Naive thymus-derived CD4-positive, alpha-beta T cell (primary cell): Measurements from ENCODE around the gene LRBA. TPM values are rescaled to one million over a fixed set of nuclear protein-coding genes. Genes with fewer than 3 reads are reported as not detected.
"Not testable (repeated sequence)": the region's sequence is repeated elsewhere in the genome, so short reads cannot be mapped to it uniquely, and the experiment has no call there.

ENCODE experiments used
- ATAC-seq: fragments of 150-1000 bp; cut with Tn5 transposase; 2 replicates; pipeline ENCODE4 v1.10.0; 2021; ENCODE audit warnings: mild to moderate bottlenecking, moderate library complexity
- CTCF ChIA-PET: fragments of 350-600 bp; sonication (Branson Sonifier 250); formaldehyde crosslinking; loops from one replicate; lab custom pipeline; 2021; ENCODE audit warnings: antibody characterized with exemption; lab: Charles Lee
- POLR2A ChIA-PET: fragments of 350-600 bp; sonication (Branson Sonifier 250); formaldehyde crosslinking; loops from one replicate; lab custom pipeline; 2021; ENCODE audit warnings: antibody characterized with exemption, inconsistent platforms; lab: Charles Lee
- DNase-seq, 9 donors: peaks; one replicate each; pipeline versions ENCODE4 v3.0.0 to v3.0.0-alpha.2; 2020 to 2022; ENCODE audit warnings: mixed read lengths in 1 of 9
- H3K27ac ChIP-seq: one replicate; pipeline ENCODE4 v1.7.0; 2013; ENCODE audit warnings: mild to moderate bottlenecking, low read depth, low read length, moderate library complexity
- H3K27me3 ChIP-seq, 2 donors: one replicate each; pipeline ENCODE4 v1.7.0; 2013; ENCODE audit warnings: low read length in 2 of 2, mild to moderate bottlenecking in 2 of 2, moderate library complexity in 2 of 2; ENCODE audit not compliant: control insufficient read depth in 2 of 2, insufficient read depth in 2 of 2
- H3K36me3 ChIP-seq, 3 experiments: 1 replicate in 2 of 3; 2 replicates in 1 of 3; pipeline ENCODE4 v1.7.0; 2013; ENCODE audit warnings: low read length in 3 of 3, mild to moderate bottlenecking in 3 of 3, moderate library complexity in 1 of 3; ENCODE audit not compliant: insufficient read depth in 3 of 3, control insufficient read depth in 2 of 3
- H3K4me1 ChIP-seq, 2 donors: one replicate each; pipeline ENCODE4 v1.7.0; 2013; ENCODE audit warnings: low read length in 2 of 2, mild to moderate bottlenecking in 2 of 2, moderate library complexity in 1 of 2; ENCODE audit not compliant: control insufficient read depth in 2 of 2, insufficient read depth in 2 of 2
- H3K4me3 ChIP-seq: 2 replicates; pipeline ENCODE4 v1.7.0; 2013; ENCODE audit warnings: mild to moderate bottlenecking, low read length
- H3K9me3 ChIP-seq, 3 experiments: 1 replicate in 2 of 3; 2 replicates in 1 of 3; pipeline ENCODE4 v1.7.0; 2013; ENCODE audit warnings: low read length in 3 of 3; ENCODE audit not compliant: control insufficient read depth in 2 of 3
- H3K27ac Mint-ChIP-seq, 9 donors: one replicate each; pipeline ENCODE4 v1.8.0; 2020 to 2022; ENCODE audit warnings: mixed read lengths in 9 of 9, mild to moderate bottlenecking in 8 of 9, moderate library complexity in 5 of 9, inconsistent platforms in 2 of 9
- H3K27me3 Mint-ChIP-seq, 5 donors: one replicate each; pipeline ENCODE4 v1.8.0; 2021 to 2022; ENCODE audit warnings: mixed read lengths in 5 of 5, mild to moderate bottlenecking in 1 of 5
- H3K36me3 Mint-ChIP-seq, 5 donors: one replicate each; pipeline ENCODE4 v1.8.0; 2020 to 2022; ENCODE audit warnings: mixed read lengths in 5 of 5, mild to moderate bottlenecking in 3 of 5, inconsistent platforms in 1 of 5
- H3K4me1 Mint-ChIP-seq, 7 donors: one replicate each; pipeline ENCODE4 v1.8.0; 2020 to 2022; ENCODE audit warnings: mixed read lengths in 7 of 7, mild to moderate bottlenecking in 3 of 7, inconsistent platforms in 1 of 7
- H3K4me3 Mint-ChIP-seq, 10 donors: one replicate each; pipeline ENCODE4 v1.8.0; 2020 to 2022; ENCODE audit warnings: mild to moderate bottlenecking in 10 of 10, mixed read lengths in 10 of 10, moderate library complexity in 6 of 10, inconsistent platforms in 2 of 10
- H3K9me3 Mint-ChIP-seq, 11 donors: one replicate each; pipeline ENCODE4 v1.8.0; 2020 to 2022; ENCODE audit warnings: mixed read lengths in 11 of 11, mild to moderate bottlenecking in 4 of 11, inconsistent platforms in 1 of 11, moderate library complexity in 1 of 11
- intact Hi-C, 2 donors: fragments of 100-400 bp; cut with micrococcal nuclease; formaldehyde crosslinking; loops; one replicate each; pipeline ENCODE4 v1.15.1; 2023
- polyA plus RNA-seq, 2 donors: library from polyadenylated mRNA; unstranded; fragments of 300-500 nt; fragmentation: Illumina TruSeq; gene quantifications; one replicate each; pipeline ENCODE4 v1.2.3, GENCODE V29; 2021
- total RNA-seq, 6 experiments: library from RNA in 5 of 6; stranded (reverse) in 5 of 6; gene quantifications; 1 replicate in 5 of 6; 2 replicates in 1 of 6; pipeline ENCODE4 v1.2.3 and lab custom pipeline; 2021 to 2026

The LRBA gene
- total and polyA plus RNA-seq, 7 experiments from 2014 or later, result 20.8 to 71.4 (median 58.4) TPM

DNA sequence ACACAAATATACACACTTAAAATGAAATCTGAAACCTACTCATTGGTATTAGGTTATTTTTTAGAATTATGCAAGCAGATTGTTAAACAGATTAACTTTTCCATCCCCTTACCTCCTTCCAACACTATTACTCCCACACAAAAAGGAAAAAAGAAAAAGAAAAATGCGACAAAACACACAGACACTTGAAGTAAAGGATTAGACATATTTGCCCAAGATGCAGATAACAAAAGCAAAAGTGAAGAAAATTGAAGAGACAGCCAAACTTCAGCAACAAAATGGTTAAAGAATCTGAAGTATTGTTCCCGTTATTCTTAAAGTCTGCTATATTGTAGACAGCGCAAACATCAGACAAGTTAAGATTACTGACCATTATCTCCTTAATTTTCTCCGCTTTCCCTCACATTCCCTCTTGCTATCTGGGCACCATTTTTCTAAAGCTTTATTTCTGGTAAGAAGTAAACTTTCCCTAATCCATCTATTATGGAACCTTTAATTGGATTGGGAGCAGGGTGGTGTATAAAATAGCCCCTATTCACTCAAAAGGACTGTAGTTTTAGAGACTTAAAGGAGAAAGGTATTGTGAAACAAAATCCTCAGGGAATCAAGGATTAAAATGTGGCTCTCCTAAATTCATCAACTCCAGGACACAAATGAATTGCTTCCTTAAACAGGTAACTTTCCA is 467.8 kb downstream of the LRBA start:
- H3K36me3 Mint-ChIP-seq, result peaks cover 3 to 16% (median 6%) of the 10 kb centered on the region in 5 donors
- Histone ChIP-seq H3K27ac (no peak overlapping the region), H3K4me3 (no peak overlapping the region), H3K27me3 (no peaks in the 10 kb centered on the region), H3K9me3 (no peaks in the 10 kb centered on the region), H3K36me3 (no peaks in the 10 kb centered on the region), H3K4me1 (no peaks in the 10 kb centered on the region)
- CTCF ChIA-PET, result no interaction called here
- peaks cover 0 to 2% (median 0%) of the 10 kb centered on the region in 11 donors for H3K9me3 Mint-ChIP-seq
- POLR2A ChIA-PET, result no interaction called here
- H3K4me3 Mint-ChIP-seq, result no peak overlapping the region
- peaks cover 0 to 13% (median 0%) of the 10 kb centered on the region in 7 donors for H3K4me1 Mint-ChIP-seq
- ATAC-seq (no peak), DNase-seq (no peak)
- no peaks in the 10 kb centered on the region for H3K27me3 Mint-ChIP-seq
- no peak overlapping the region for H3K27ac Mint-ChIP-seq
- intact Hi-C loops, result no loop called here

DNA sequence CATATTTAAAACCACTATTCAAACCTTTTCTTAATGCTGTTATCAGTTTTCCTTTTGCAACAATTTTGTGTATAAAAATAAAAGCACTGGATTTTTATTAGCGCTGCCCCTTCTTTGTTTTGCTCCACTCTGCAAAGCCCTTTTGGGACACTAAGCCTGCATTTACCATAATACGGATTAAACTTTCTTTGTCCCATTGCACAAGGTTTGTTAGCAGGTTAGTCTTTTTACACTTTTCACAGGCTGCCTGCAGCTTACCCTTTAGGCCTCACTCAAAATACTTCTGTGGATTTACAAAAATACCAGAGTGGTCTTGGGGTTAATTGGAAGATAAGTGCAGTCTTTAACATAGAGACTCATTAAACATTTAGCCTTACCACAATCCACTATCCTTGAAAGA is 468.8 kb downstream of the LRBA start:
- Histone ChIP-seq H3K27ac (no peak overlapping the region), H3K36me3 (no peaks in the 10 kb centered on the region), H3K4me1 (no peaks in the 10 kb centered on the region), H3K9me3 (no peaks in the 10 kb centered on the region), H3K4me3 (no peak overlapping the region), H3K27me3 (no peaks in the 10 kb centered on the region)
- ChIA-PET POLR2A (no interaction called here), CTCF (no interaction called here)
- Mint-ChIP-seq H3K4me1 (peaks cover 0 to 13% (median 0%) of the 10 kb centered on the region in 7 donors), H3K9me3 (no peaks in the 10 kb centered on the region), H3K4me3 (no peak overlapping the region), H3K27ac (no peak overlapping the region), H3K36me3 (peaks cover 0 to 11% (median 0%) of the 10 kb centered on the region in 5 donors), H3K27me3 (no peaks in the 10 kb centered on the region)
- intact Hi-C loops, result no loop called here
- DNase-seq, result no peak
- no peak for ATAC-seq

DNA sequence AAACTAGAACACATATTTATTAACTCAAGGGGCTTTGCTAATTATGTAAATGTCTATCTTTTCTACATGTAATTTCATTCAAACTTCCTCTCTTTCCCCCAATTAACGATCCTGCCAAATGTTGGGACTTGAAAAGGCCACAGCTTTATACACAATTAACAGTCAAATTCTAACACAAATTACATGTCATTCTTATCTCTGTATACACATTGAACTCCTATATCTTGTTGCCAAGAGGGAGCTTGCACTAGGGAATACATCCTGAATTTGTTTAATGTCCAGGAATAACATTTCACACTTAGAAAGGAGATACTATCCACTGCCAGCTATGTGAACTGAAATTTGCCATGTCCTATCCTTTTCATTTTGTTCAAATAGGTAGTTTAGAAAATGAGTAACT is 472.0 kb downstream of the LRBA start:
- H3K4me1 Mint-ChIP-seq, result peaks cover 0 to 13% (median 0%) of the 10 kb centered on the region in 7 donors
- no peaks in the 10 kb centered on the region for H3K9me3 ChIP-seq
- no peaks in the 10 kb centered on the region for H3K27me3 Mint-ChIP-seq
- intact Hi-C loops, result no loop called here
- peaks cover 0 to 17% (median 5%) of the 10 kb centered on the region in 5 donors for H3K36me3 Mint-ChIP-seq
- DNase-seq (no peak), ATAC-seq (no peak)
- no peaks in the 10 kb centered on the region for H3K4me1 ChIP-seq
- H3K36me3 ChIP-seq, result no peaks in the 10 kb centered on the region
- no peaks in the 10 kb centered on the region for H3K9me3 Mint-ChIP-seq
- no peak overlapping the region for H3K27ac Mint-ChIP-seq
- H3K27me3 ChIP-seq, result no peaks in the 10 kb centered on the region
- H3K4me3 Mint-ChIP-seq, result no peak overlapping the region
- POLR2A ChIA-PET, result no interaction called here
- CTCF ChIA-PET, result no interaction called here
- H3K27ac ChIP-seq, result no peak overlapping the region
- H3K4me3 ChIP-seq, result no peak overlapping the region

DNA sequence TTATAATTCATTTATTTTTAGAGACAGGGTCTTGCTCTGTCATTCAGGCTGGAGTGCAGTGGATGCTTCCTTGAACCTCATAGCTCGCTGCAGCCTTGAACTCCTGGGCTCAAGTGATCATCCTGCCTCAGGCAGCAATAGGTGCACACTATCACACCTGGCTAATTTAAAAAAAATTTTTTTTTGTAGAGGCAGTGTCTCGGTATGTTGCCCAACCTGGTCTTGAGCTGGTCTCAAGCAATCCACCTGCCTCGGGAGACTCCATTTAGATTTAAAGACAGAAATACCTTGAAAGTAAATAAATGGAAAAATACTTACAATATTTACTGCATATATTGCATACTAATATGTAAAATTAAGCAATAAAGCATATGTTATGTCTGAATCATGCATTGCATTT is 473.4 kb downstream of the LRBA start:
- Mint-ChIP-seq H3K4me1 (peaks cover 0 to 9% (median 0%) of the 10 kb centered on the region in 7 donors), H3K27me3 (no peaks in the 10 kb centered on the region), H3K36me3 (peaks cover 0 to 21% (median 5%) of the 10 kb centered on the region in 5 donors), H3K9me3 (no peaks in the 10 kb centered on the region), H3K27ac (no peak overlapping the region), H3K4me3 (no peak overlapping the region)
- no peak overlapping the region for H3K27ac ChIP-seq
- H3K36me3 ChIP-seq, result no peaks in the 10 kb centered on the region
- no peaks in the 10 kb centered on the region for H3K4me1 ChIP-seq
- H3K27me3 ChIP-seq, result no peaks in the 10 kb centered on the region
- intact Hi-C loops, result no loop called here
- CTCF ChIA-PET, result interaction anchor here (0.6 kb wide), 1 partner anchor 17 kb away, joined by 3 read pairs; no protein-coding TSS in a partner anchor
- POLR2A ChIA-PET, result no interaction called here
- ATAC-seq, result no peak
- no peak overlapping the region for H3K4me3 ChIP-seq
- no peaks in the 10 kb centered on the region for H3K9me3 ChIP-seq
- no peak for DNase-seq

DNA sequence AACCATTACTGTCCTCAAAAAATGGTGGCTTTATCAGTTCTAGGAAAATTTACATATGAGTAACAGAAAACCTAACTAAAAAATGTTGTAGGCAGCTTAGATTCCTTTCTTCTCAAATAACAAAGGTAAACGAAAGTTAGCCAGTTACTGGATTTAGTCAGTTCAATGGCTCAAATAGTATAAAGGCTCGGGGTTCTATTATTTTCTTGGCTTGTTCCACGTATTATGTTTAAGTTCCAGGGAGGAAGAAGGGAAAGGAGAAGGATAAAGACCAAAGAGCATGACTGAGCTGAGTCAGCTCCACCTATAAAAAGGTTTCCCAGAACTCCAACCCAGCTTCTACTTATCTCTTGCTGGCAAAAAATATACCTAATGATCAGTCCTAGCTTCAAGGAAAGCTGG is 474.1 kb downstream of the LRBA start:
- no peak for DNase-seq
- POLR2A ChIA-PET, result no interaction called here
- CTCF ChIA-PET, result interaction anchor here (0.6 kb wide), 1 partner anchor 16 kb away, joined by 3 read pairs; no protein-coding TSS in a partner anchor

DNA sequence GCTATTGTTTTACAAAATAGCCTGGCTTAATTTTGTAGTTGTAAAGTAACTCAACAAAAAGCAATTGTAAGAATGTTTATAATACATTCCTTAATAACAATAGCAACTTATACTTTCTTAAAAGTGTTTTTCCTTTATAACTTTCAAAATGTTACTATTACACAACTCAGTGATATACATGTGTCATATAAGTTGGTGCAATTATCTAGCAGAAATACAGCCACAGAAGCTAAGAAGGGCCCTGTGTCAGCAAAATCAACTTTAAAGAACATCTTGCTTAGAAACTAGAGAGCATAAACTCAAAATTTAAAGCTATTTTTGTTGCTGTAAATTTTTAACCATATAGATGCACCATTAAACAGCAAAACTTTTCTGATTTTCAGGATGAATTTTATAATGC is 474.5 kb downstream of the LRBA start:
- Histone ChIP-seq H3K36me3 (no peaks in the 10 kb centered on the region), H3K27ac (no peak overlapping the region), H3K27me3 (no peaks in the 10 kb centered on the region), H3K9me3 (no peaks in the 10 kb centered on the region), H3K4me3 (no peak overlapping the region), H3K4me1 (no peaks in the 10 kb centered on the region)
- DNase-seq (no peak), ATAC-seq (no peak)
- H3K4me1 Mint-ChIP-seq, result peaks cover 0 to 9% (median 0%) of the 10 kb centered on the region in 7 donors
- H3K27ac Mint-ChIP-seq, result no peak overlapping the region
- POLR2A ChIA-PET, result no interaction called here
- no peaks in the 10 kb centered on the region for H3K9me3 Mint-ChIP-seq
- intact Hi-C loops, result no loop called here
- peaks cover 0 to 23% (median 5%) of the 10 kb centered on the region in 5 donors for H3K36me3 Mint-ChIP-seq
- CTCF ChIA-PET, result no interaction called here
- H3K27me3 Mint-ChIP-seq, result no peaks in the 10 kb centered on the region
- no peak overlapping the region for H3K4me3 Mint-ChIP-seq

More for the DNA sequence above, 474.1 kb downstream of the LRBA start:
- Mint-ChIP-seq H3K9me3 (no peaks in the 10 kb centered on the region), H3K27me3 (no peaks in the 10 kb centered on the region), H3K4me3 (no peak overlapping the region), H3K4me1 (peaks cover 0 to 9% (median 0%) of the 10 kb centered on the region in 7 donors), H3K27ac (no peak overlapping the region), H3K36me3 (peaks cover 0 to 23% (median 5%) of the 10 kb centered on the region in 5 donors)
- no peak for ATAC-seq
- no peaks in the 10 kb centered on the region for H3K9me3 ChIP-seq
- H3K4me1 ChIP-seq, result no peaks in the 10 kb centered on the region
- H3K27me3 ChIP-seq, result no peaks in the 10 kb centered on the region
- H3K36me3 ChIP-seq, result no peaks in the 10 kb centered on the region
- H3K4me3 ChIP-seq, result no peak overlapping the region
- H3K27ac ChIP-seq, result no peak overlapping the region
- intact Hi-C loops, result no loop called here

DNA sequence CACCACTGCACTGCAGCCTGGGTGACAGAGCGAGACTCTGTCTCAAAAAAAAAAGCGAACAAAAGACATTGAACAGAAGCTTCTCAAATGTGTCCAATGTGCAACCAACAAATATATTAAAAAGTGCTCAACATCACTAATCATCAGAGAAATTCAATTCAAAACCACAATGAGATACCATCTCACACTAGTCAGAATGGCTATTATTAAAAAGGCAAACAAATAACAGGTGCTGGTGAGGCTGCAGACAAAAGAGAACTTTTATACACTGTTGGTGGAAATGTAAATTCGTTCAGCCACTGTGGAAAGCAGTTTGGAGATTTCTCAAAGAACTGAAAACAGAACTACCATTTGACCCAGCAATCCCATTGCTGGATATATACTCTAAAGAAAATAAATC is 477.2 kb downstream of the LRBA start:
- not testable (repeated sequence) for H3K27me3 Mint-ChIP-seq, DNase-seq

More for the DNA sequence above, 477.2 kb downstream of the LRBA start:
- intact Hi-C loops, H3K4me3 Mint-ChIP-seq, H3K27me3 ChIP-seq, ATAC-seq, H3K9me3 ChIP-seq, H3K36me3 ChIP-seq, H3K27ac Mint-ChIP-seq, H3K9me3 Mint-ChIP-seq, H3K4me1 Mint-ChIP-seq, CTCF ChIA-PET, POLR2A ChIA-PET, H3K4me3 ChIP-seq, H3K4me1 ChIP-seq, H3K27ac ChIP-seq: not testable (repeated sequence)
- H3K36me3 Mint-ChIP-seq, result peaks cover 0 to 20% (median 5%) of the 10 kb centered on the region in 5 donors
